Measurements from ENCODE around the gene KPNA4.

- TF ChIP-seq CTCF (IDR thresholded peaks at IDR 0.05) (no peak), POLR2A (IDR thresholded peaks at IDR 0.05) (no peak)
These were observed 19.9 kb downstream of the KPNA4 start for GRCh38 chr3:160545504-160545871.

All from testis (tissue), 2 donors.